ENCODE data around the gene FCGBP.
"Not testable (repeated sequence)": the region's sequence is repeated elsewhere in the genome, so short reads cannot be mapped to it uniquely, and the experiment has no call there.

The FCGBP gene

DNA sequence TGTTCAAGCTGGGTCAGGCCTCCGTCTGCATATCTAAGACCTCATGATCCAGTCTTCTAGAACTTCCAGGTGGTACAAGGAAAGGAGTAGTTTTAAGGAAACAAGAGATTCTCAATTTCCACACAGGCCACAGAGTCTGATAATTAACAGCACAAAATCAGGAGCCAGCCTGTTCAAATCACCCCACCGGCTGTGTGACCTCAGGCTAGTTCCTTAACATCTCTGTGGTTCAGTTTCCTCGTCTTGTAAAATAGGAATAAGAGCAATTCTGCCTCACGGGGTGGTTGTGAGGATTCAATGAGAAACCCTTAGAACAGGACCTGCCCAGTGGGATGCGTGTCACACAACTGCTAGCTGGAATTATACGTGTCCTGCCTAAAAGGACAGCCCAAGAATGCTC lies 25.6 kb downstream of the FCGBP start:
- DNase-seq (ENCODE audit: extremely low read depth, insufficient read length): no peak
- Histone ChIP-seq H3K4me3 (replicated peaks; ENCODE audit: low read depth, low read length) (no peak overlapping the region), H3K27me3 (replicated peaks; ENCODE audit: control insufficient read depth, insufficient read depth, low read length) (no peaks in the 10 kb centered on the region), H3K36me3 (ENCODE audit: control insufficient read depth, insufficient read depth, low read length) (no peaks in the 10 kb centered on the region)
- TF ChIP-seq, protein P1, sequence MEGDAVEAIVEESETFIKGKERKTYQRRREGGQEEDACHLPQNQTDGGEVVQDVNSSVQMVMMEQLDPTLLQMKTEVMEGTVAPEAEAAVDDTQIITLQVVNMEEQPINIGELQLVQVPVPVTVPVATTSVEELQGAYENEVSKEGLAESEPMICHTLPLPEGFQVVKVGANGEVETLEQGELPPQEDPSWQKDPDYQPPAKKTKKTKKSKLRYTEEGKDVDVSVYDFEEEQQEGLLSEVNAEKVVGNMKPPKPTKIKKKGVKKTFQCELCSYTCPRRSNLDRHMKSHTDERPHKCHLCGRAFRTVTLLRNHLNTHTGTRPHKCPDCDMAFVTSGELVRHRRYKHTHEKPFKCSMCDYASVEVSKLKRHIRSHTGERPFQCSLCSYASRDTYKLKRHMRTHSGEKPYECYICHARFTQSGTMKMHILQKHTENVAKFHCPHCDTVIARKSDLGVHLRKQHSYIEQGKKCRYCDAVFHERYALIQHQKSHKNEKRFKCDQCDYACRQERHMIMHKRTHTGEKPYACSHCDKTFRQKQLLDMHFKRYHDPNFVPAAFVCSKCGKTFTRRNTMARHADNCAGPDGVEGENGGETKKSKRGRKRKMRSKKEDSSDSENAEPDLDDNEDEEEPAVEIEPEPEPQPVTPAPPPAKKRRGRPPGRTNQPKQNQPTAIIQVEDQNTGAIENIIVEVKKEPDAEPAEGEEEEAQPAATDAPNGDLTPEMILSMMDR (IDR thresholded peaks at IDR 0.05; ENCODE audit: insufficient read depth, low read length, poor library complexity, severe bottlenecking): no peak

DNA sequence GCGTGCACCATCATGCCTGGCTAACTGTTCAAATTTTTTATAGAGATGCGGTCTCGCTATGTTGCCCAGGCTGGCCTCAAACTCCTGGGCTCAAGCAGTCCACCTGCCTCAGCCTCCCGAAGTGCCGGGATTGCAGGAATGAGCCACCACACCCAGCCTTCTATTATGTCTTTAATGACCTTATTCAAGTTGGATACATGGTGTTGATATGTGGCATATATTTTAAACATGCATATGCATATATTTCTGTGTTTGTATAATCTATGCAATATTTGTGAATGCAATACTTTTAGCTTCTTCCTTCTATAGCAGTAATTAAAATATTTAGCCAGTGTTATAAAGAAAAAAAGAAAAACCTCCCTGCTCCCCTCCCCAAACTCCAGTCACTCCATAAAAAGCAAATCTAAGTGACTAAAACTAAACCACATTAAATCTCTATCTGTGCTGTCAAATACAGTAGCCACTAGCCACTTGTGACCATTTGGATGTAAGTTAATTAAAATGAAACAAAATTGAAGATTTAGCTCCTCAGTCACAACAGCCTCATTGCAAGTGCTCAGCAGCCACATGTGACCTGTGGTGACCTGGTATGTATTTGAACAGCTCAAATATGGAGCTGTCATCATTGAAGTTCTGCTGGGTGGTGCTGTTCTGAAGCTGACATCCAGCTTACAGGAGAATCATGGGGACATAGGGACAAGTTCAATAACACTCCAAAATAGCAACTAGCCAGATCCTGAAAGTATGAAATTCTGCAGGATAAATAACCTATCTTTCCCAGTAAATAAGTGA lies 27.4 kb downstream of the FCGBP start:
- Histone ChIP-seq H3K4me3 (replicated peaks; ENCODE audit: low read depth, low read length) (no peak overlapping the region), H3K36me3 (ENCODE audit: control insufficient read depth, insufficient read depth, low read length) (no peaks in the 10 kb centered on the region), H3K27me3 (replicated peaks; ENCODE audit: control insufficient read depth, insufficient read depth, low read length) (no peaks in the 10 kb centered on the region)
- no peak for DNase-seq (ENCODE audit: extremely low read depth, insufficient read length)
- TF ChIP-seq, protein P1 (IDR thresholded peaks at IDR 0.05; ENCODE audit: insufficient read depth, low read length, poor library complexity, severe bottlenecking): no peak

DNA sequence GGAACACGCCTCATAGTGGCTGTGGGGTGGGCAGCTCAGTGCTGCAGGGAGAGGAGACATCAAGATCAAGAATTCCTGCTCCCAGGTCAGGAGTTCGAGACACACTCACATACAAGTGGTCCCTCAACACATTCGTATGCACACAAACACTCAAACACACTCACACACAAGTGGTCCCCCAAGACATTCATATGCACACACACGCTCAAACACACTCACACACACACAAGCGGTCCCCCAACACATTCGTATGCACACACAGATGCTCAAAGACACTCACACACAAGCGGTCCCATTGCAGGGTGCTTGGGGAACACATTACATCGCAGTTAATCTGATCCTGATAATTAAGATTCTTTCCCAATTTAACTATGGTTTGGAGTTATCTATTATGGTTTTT lies 28.2 kb downstream of the FCGBP start:
- DNase-seq (ENCODE audit: extremely low read depth, insufficient read length): no peak
- no peaks in the 10 kb centered on the region for H3K36me3 ChIP-seq (ENCODE audit: control insufficient read depth, insufficient read depth, low read length)
- TF ChIP-seq, protein P1 (IDR thresholded peaks at IDR 0.05; ENCODE audit: insufficient read depth, low read length, poor library complexity, severe bottlenecking): no peak
- H3K27me3 ChIP-seq (replicated peaks; ENCODE audit: control insufficient read depth, insufficient read depth, low read length): no peaks in the 10 kb centered on the region
- no peak overlapping the region for H3K4me3 ChIP-seq (replicated peaks; ENCODE audit: low read depth, low read length)

DNA sequence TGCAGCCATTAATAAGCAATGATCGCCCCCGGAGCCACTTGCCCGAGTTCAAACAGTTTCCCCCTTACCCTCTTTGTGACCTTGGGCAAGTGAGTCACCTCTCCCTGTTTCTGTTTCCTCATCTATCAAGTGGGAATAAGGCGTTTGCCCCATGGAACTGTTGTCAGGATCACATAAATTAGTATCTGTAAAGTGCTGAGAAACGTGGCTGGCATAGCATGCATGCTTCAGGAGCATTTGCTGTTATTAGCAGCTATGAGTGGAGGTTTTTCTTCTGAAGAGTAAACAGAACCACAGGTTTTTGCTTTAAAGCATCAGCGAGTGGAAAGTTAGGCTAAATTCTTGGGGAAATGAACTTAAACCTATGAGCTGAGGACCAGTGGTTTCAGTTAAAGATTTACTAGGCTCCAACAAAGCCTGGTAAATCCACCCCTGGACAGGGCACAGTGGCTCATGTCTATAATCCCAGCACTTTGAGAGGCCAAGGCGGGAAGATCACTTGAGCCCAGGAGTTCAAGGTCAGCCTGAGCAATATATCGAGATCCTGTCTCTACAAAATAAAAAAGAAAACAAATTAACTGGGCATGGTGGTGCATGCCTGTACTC lies 30.8 kb downstream of the FCGBP start:
- DNase-seq (ENCODE audit: extremely low read depth, insufficient read length); H3K27me3 ChIP-seq (replicated peaks; ENCODE audit: control insufficient read depth, insufficient read depth, low read length); H3K4me3 ChIP-seq (replicated peaks; ENCODE audit: low read depth, low read length): not testable (repeated sequence)

DNA sequence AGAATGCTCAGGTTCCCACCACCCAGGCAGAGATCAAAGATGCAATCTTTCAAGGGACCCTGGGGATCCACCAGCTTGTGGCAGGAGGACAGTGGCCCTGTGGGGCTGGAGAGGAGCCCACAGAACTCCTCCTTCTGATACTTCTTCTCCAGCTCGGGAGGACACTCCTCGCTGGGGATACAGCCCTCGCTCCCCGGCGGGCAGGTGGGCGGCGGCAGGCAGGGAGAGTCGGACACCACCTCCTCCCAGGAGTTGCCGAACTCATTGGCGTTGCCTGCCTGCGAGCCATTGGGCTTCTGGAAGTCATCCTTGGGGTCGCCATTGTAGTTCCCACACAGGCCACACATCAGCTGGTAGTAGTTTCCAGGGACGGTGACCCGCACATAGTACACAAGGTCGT lies 32.1 kb downstream of the FCGBP start:
- H3K27me3 ChIP-seq (replicated peaks; ENCODE audit: control insufficient read depth, insufficient read depth, low read length); DNase-seq (ENCODE audit: extremely low read depth, insufficient read length); H3K4me3 ChIP-seq (replicated peaks; ENCODE audit: low read depth, low read length); H3K36me3 ChIP-seq (ENCODE audit: control insufficient read depth, insufficient read depth, low read length): not testable (repeated sequence)

More for the DNA sequence above, 30.8 kb downstream of the FCGBP start:
- not testable (repeated sequence) for H3K36me3 ChIP-seq (ENCODE audit: control insufficient read depth, insufficient read depth, low read length)

DNA sequence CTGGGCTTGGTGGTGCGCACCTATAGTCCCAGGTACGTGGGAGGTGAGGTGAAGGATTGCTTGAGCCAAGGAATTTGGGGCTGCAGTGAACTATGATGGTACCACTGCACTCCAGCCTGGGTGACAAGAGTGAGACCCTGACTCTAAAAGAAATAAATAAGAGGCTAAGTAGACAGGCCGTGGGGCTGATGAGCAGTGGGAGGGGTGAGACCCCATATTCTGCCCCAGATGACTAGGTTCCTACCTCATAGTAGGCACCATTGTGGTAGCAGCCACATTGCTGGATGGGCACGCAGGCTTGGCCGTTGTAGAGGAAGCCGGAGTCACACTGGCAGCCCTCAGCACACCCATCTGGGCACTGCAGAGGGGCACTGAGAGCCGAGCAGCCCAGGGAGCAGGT lies 32.8 kb downstream of the FCGBP start:
- H3K36me3 ChIP-seq (ENCODE audit: control insufficient read depth, insufficient read depth, low read length); H3K4me3 ChIP-seq (replicated peaks; ENCODE audit: low read depth, low read length); DNase-seq (ENCODE audit: extremely low read depth, insufficient read length); H3K27me3 ChIP-seq (replicated peaks; ENCODE audit: control insufficient read depth, insufficient read depth, low read length): not testable (repeated sequence)

DNA sequence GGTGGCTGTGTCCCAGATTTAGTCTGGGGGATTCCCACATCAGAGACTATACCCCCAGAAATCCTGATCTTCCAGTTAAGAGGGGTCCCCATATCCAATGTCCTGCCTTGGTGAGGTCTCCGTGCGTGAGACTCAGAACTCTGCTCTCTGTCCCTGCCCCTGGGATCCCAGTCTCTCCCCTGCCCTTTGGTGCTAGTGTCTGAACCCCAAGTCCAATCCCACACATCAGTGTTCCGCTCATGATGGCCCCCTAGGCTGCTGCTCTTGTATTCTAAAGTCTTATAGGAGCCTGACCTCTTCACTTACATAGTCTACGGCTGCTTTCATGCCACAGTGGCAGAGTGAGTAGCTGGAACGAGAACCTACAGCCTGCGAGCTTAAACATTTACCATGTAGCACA lies 35.6 kb downstream of the FCGBP start:
- not testable (repeated sequence) for H3K4me3 ChIP-seq (replicated peaks; ENCODE audit: low read depth, low read length); H3K27me3 ChIP-seq (replicated peaks; ENCODE audit: control insufficient read depth, insufficient read depth, low read length); H3K36me3 ChIP-seq (ENCODE audit: control insufficient read depth, insufficient read depth, low read length); DNase-seq (ENCODE audit: extremely low read depth, insufficient read length)

Measured in GM06990 (cell line).